A673 (cell line): Measurements from ENCODE around the gene DPP10.

Source experiments
- EZH2 ChIP-seq: fragments of 200-600 bp; sonication (generic); IDR thresholded peaks from 2 replicates; pipeline ENCODE4 v1.6.1; 2017; ENCODE audit warnings: borderline replicate concordance, low read depth, mild to moderate bottlenecking, mixed read lengths, antibody characterized with exemption, low read length; ENCODE audit not compliant: poor library complexity, severe bottlenecking
- TF ChIP-seq, protein P1 (sequence below): fragments of 300-800, 200-600 bp; sonication (generic); conservative IDR thresholded peaks from 2 replicates; pipeline ENCODE4 v1.5.1; 2017; ENCODE audit warnings: low read depth, mild to moderate bottlenecking, antibody characterized with exemption, low read length, moderate library complexity, mixed read lengths

DNA sequence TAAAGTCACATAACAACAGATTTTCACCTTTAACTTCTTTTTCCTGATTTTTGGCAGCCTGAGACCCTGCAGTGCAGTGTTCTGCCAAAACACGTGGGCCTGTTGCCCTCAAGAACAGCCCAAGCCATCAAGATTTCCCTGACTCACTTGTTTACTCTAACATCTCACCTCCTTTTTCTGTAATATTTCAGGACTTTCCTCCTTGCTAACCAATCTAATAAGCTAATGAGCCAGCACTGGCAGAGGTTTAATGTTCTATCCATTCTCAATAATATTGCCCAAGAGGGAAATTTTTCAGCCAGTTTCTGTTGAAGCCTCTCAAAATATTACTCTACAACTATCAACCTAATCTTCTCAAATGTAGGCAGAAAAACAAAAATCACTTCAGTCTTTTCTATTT lies 635.2 kb downstream of the DPP10 start:
- TF ChIP-seq, protein P1, sequence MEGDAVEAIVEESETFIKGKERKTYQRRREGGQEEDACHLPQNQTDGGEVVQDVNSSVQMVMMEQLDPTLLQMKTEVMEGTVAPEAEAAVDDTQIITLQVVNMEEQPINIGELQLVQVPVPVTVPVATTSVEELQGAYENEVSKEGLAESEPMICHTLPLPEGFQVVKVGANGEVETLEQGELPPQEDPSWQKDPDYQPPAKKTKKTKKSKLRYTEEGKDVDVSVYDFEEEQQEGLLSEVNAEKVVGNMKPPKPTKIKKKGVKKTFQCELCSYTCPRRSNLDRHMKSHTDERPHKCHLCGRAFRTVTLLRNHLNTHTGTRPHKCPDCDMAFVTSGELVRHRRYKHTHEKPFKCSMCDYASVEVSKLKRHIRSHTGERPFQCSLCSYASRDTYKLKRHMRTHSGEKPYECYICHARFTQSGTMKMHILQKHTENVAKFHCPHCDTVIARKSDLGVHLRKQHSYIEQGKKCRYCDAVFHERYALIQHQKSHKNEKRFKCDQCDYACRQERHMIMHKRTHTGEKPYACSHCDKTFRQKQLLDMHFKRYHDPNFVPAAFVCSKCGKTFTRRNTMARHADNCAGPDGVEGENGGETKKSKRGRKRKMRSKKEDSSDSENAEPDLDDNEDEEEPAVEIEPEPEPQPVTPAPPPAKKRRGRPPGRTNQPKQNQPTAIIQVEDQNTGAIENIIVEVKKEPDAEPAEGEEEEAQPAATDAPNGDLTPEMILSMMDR, result no peak
- TF ChIP-seq EZH2, result no peak
